Ishikawa (cell line): ENCODE data around the gene HTRA3.

Source experiments
- CEBPB ChIP-seq: IDR thresholded peaks from 2 replicates; pipeline ENCODE4 v1.6.1; 2012
- CREB1 ChIP-seq: IDR thresholded peaks from 2 replicates; pipeline ENCODE4 v1.6.1; 2012; ENCODE audit warnings: low read depth
- EGR1 ChIP-seq: IDR thresholded peaks from 2 replicates; pipeline ENCODE4 v1.6.1; 2012
- EP300 ChIP-seq: IDR thresholded peaks from 2 replicates; pipeline ENCODE4 v1.6.1; 2012; ENCODE audit warnings: borderline replicate concordance
- FOXM1 ChIP-seq: IDR thresholded peaks from 2 replicates; pipeline ENCODE4 v1.6.1; 2012; ENCODE audit warnings: low read depth, borderline replicate concordance
- MAX ChIP-seq: IDR thresholded peaks from 2 replicates; pipeline ENCODE4 v1.6.1; 2012
- NFIC ChIP-seq: IDR thresholded peaks from 2 replicates; pipeline ENCODE4 v1.6.1; 2012
- RAD21 ChIP-seq: IDR thresholded peaks from 2 replicates; pipeline ENCODE4 v1.6.1; 2012; ENCODE audit warnings: low read depth
- REST ChIP-seq: IDR thresholded peaks from 2 replicates; pipeline ENCODE4 v1.6.1; 2012; ENCODE audit warnings: low read depth, mild to moderate bottlenecking
- TAF1 ChIP-seq: IDR thresholded peaks from 2 replicates; pipeline ENCODE4 v1.6.1; 2012; ENCODE audit warnings: low read depth, mild to moderate bottlenecking
- TCF12 ChIP-seq: IDR thresholded peaks from 2 replicates; pipeline ENCODE4 v1.6.1; 2012; ENCODE audit warnings: low read depth
- TEAD4 ChIP-seq: IDR thresholded peaks from 2 replicates; pipeline ENCODE4 v1.6.1; 2012
- USF1 ChIP-seq: IDR thresholded peaks from 2 replicates; pipeline ENCODE4 v1.6.1; 2012
- YY1 ChIP-seq: IDR thresholded peaks from 2 replicates; pipeline ENCODE4 v1.6.1; 2012; ENCODE audit warnings: low read depth
- ZBTB7A ChIP-seq: IDR thresholded peaks from 2 replicates; pipeline ENCODE4 v1.6.1; 2012; ENCODE audit warnings: low read depth

HTRA3 gene

GRCh38 chr4:8311101-8312068 lies 41.8 kb downstream of the HTRA3 start:
- TF ChIP-seq EGR1 (no peak), YY1 (no peak), USF1 (no peak), TCF12 (no peak), ZBTB7A (no peak), REST (no peak), MAX (no peak), CEBPB (no peak), CREB1 (no peak), TEAD4 (no peak), TAF1 (no peak), NFIC (no peak), FOXM1 (no peak)

- TF ChIP-seq ZBTB7A (no peak), TAF1 (no peak), TCF12 (no peak), CEBPB (no peak), FOXM1 (no peak), CREB1 (no peak), EGR1 (no peak), YY1 (no peak), EP300 (no peak), MAX (no peak), NFIC (no peak), RAD21 (no peak), REST (no peak), USF1 (no peak), TEAD4 (no peak)
These were observed 42.5 kb downstream of the HTRA3 start for GRCh38 chr4:8312069-8312445.

GRCh38 chr4:8312976-8313375 lies 43.4 kb downstream of the HTRA3 start:
- no peak for TF ChIP-seq CREB1
- no peak for TF ChIP-seq CEBPB
- no peak for TF ChIP-seq FOXM1
- no peak for TF ChIP-seq REST
- TF ChIP-seq RAD21: no peak
- TF ChIP-seq TEAD4: no peak
- no peak for TF ChIP-seq YY1
- TF ChIP-seq NFIC: no peak
- TF ChIP-seq EGR1: no peak
- TF ChIP-seq EP300: no peak
- no peak for TF ChIP-seq USF1
- no peak for TF ChIP-seq TAF1
